Dedifferentiated amniotic fluid mesenchymal stem cell (primary cell): ENCODE measurements around the gene OR10G2.
"Not testable (repeated sequence)": the region's sequence is repeated elsewhere in the genome, so short reads cannot be mapped to it uniquely, and the experiment has no call there.

Experiments used
- DNase-seq: peaks from one replicate; pipeline ENCODE4 v3.0.0-alpha.2; 2016; ENCODE audit errors: extremely low spot score

OR10G2 gene

GRCh38 chr14:21634840-21635239 lies at the start of gene OR10G2:
TSS of gene OR10G2 (minus strand) at chr14:21634940. CDS start at chr14:21634842, 98 bp downstream.
- no peak for DNase-seq

- no peak for DNase-seq
Observed at GRCh38 chr14:21680072-21680471, 45.3 kb upstream of the OR10G2 start.

GRCh38 chr14:21675566-21675965 lies 40.8 kb upstream of the OR10G2 start:
- no peak for DNase-seq

GRCh38 chr14:21673718-21674117 lies 39.0 kb upstream of the OR10G2 start, which contains the start of gene OR4E1:
TSS of gene OR4E1 (minus strand) at chr14:21673818. CDS start at chr14:21670935, 2,883 bp downstream.
- DNase-seq, result no peak

GRCh38 chr14:21672116-21672515 lies 37.4 kb upstream of the OR10G2 start:
- DNase-seq, result no peak

- DNase-seq, result no peak
Observed at GRCh38 chr14:21671371-21671770, 36.6 kb upstream of the OR10G2 start.

- DNase-seq, result no peak
Observed at GRCh38 chr14:21669284-21669683, 34.5 kb upstream of the OR10G2 start.

GRCh38 chr14:21668377-21668776 lies 33.6 kb upstream of the OR10G2 start:
- no peak for DNase-seq

GRCh38 chr14:21656980-21657379 lies 22.2 kb upstream of the OR10G2 start:
- no peak for DNase-seq

- no peak for DNase-seq
Observed at GRCh38 chr14:21654215-21654614, 19.5 kb upstream of the OR10G2 start.

GRCh38 chr14:21653331-21653885 lies 18.7 kb upstream of the OR10G2 start, which contains the start of gene OR4E2:
TSS of gene OR4E2 (plus strand) at chr14:21653835. CDS start at chr14:21665083, 11,248 bp downstream.
- no peak for DNase-seq

GRCh38 chr14:21652209-21652808 lies 17.6 kb upstream of the OR10G2 start:
- DNase-seq, result no peak

GRCh38 chr14:21647380-21647779 lies 12.6 kb upstream of the OR10G2 start:
- DNase-seq, result no peak

GRCh38 chr14:21643407-21643806 lies 8.7 kb upstream of the OR10G2 start:
- no peak for DNase-seq

- DNase-seq, result no peak
Observed at GRCh38 chr14:21642683-21643082, 7.9 kb upstream of the OR10G2 start.

GRCh38 chr14:21631084-21631483 lies 3.7 kb downstream of the OR10G2 start:
- no peak for DNase-seq

GRCh38 chr14:21630503-21630902 lies 4.2 kb downstream of the OR10G2 start:
- not testable (repeated sequence) for DNase-seq

GRCh38 chr14:21626491-21627230 lies 8.1 kb downstream of the OR10G2 start:
- DNase-seq, result no peak

- DNase-seq, result no peak
Observed at GRCh38 chr14:21617614-21618013, 17.1 kb downstream of the OR10G2 start.

GRCh38 chr14:21614240-21614639 lies 20.5 kb downstream of the OR10G2 start:
- no peak for DNase-seq

GRCh38 chr14:21612324-21612723 lies 22.4 kb downstream of the OR10G2 start:
- no peak for DNase-seq

- not testable (repeated sequence) for DNase-seq
Observed at GRCh38 chr14:21602181-21602580, 32.6 kb downstream of the OR10G2 start.

- no peak for DNase-seq
Observed at GRCh38 chr14:21589317-21589716, 45.4 kb downstream of the OR10G2 start.
